CD1c-positive myeloid dendritic cell (primary cell): Measurements from ENCODE around the gene NEK1.
A peak's percentile ranks its signal among the peaks of the same experiment; 100 is the strongest.
"Not testable (repeated sequence)": the region's sequence is repeated elsewhere in the genome, so short reads cannot be mapped to it uniquely, and the experiment has no call there.

Source experiments
- DNase-seq: peaks from one replicate; pipeline ENCODE4 v3.0.0-alpha.2; 2016; ENCODE audit errors: extremely low spot score

NEK1 gene

GRCh38 chr4:169601016-169601771, 11.2 kb downstream of the NEK1 start:
- DNase-seq: no peak

DNA sequence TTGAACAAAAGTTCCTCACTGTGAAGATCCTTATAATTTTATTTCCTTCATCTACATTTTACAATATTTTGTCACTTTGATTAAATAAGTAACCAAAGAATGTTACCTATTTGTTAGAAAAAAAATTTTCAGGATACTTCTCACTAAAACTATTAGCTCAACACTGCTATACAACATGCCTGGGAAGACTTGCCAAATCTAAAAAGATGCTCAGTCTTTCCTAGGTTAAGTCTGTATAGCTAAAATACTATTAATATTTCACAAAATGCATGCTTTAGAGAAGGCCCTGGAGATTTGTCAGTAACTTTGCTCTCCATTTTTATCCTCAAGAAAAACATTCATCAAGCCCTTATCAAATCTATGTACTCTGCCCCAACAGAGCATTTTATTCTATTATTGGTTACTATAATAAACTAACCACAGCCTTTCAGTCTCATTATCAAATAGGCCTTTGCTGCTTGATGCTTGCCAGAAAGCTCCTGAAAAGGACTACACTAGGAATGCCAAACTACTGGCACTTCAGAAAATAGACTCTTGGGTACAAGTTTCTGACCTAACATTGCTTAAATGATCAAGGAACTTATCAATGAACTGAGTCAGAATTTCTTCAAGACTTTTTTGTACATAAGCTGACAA, 17.7 kb downstream of the NEK1 start:
- no peak for DNase-seq

GRCh38 chr4:169593050-169593560, 19.3 kb downstream of the NEK1 start:
- no peak for DNase-seq

- no peak for DNase-seq
Observed at GRCh38 chr4:169583563-169583962, 28.8 kb downstream of the NEK1 start.

DNA sequence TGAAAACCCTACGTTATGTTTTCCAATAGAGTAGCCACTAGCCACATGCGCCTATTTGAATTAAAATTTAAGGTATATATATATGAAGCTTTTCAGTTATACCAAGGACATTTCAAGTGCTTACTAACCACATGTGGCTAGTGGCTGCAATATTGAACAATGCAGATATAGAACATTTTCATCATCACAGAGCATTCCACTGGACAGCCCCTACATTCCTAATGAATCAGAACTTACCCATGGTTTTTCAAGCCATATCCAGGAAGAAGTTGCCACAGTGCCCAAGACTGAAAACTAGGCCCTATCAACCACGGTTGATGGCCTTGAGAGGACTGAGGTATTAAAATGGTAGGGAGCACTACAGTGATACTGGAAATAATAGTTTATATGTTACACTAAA, 29.7 kb downstream of the NEK1 start:
- DNase-seq: no peak

DNA sequence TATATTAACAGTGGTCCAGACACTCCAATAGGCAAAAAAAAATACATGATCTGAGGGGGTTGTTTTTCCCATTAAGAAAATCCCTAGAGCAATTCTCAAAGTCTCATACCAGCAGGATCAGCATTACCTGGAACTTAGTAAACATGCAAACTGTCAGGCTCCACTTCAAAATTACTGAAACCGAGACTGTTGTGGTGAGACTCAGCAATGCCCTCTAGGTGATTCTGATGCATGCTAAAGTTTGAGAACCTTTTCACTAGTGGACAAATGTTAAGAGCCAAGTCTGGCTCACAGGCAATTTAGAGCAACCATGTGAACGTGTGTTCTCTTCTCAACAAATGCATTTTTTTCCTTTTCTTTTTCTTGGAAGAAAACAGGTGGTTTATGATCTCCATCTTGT, 30.2 kb downstream of the NEK1 start:
- DNase-seq: no peak

GRCh38 chr4:169573889-169574288, 38.5 kb downstream of the NEK1 start:
- DNase-seq: no peak

DNA sequence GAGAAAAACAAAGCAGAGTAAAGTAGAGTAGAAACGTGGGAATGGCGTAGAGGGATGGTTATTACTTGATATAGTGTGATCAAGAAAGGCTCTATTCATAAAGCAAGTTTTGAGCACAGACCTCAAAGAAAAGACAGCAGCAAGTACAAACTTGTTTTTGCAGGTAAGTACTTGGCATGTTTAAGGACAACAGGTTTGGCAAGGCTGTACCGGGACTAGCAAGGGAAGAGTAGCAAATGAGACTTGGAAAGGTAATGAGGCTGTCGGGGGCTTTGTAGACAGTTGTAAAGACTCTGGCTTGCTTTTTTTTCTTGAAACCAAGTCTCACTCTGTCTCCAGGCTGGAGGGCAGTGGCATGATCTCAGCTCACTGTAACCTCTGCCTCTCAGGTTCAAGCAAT, 40.9 kb downstream of the NEK1 start:
- no peak for DNase-seq

DNA sequence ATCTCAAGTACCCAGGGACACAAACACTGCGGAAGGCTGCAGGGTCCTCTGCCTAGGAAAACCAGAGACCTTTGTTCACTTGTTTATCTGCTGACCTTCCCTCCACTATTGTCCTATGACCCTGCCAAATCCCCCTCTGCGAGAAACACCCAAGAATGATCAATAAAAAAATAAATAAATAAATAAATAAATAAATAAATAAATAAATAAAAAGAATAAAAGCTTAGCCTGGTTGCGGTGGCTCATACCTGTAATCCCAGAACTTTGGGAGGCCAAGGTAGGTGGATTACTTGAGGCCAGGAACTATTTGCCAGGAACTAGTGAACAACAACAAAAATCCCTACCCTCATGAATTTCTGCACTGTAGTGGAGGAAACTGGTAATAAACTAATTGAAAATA, 41.4 kb downstream of the NEK1 start:
- not testable (repeated sequence) for DNase-seq

GRCh38 chr4:169570266-169570665, 42.1 kb downstream of the NEK1 start:
- not testable (repeated sequence) for DNase-seq

DNA sequence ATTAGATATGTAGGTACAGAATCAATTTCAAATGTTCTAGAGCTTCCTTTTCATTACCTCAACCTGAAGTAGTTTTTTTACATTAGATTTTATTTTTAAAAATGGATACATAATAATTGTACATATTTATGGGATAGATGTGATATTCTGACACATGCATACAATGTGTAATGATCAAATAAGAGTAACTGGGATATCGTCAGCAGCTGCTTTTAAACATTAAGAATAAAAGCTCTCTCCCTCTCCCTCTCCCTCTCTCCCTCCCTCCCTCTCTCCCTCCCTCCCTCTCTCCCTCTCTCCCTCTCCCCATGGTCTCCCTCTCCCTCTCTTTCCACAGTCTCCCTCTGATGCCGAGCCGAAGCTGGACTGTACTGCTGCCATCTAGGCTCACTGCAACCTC, 43.2 kb downstream of the NEK1 start:
- DNase-seq: not testable (repeated sequence)

DNA sequence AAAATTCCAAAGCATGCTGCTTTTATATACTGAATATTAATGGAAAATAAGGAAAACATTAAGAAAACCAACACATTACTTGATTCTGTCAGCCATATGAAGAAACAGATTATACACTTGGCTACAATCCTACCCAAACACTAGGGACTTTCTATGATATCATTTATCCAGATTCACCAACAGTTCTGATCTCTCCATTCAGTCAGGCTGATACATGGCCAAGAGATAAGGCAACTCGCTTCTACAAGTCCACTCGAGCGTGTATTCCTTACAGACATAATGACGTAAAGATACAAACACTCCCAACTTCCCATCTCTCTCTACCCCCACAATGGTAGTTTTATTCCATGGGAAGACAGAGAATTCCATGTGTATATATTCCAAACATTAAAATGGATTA, 44.5 kb downstream of the NEK1 start:
- no peak for DNase-seq

- peak; percentile 38 for DNase-seq
Observed at GRCh38 chr4:169566021-169566818, 46.2 kb downstream of the NEK1 start.

DNA sequence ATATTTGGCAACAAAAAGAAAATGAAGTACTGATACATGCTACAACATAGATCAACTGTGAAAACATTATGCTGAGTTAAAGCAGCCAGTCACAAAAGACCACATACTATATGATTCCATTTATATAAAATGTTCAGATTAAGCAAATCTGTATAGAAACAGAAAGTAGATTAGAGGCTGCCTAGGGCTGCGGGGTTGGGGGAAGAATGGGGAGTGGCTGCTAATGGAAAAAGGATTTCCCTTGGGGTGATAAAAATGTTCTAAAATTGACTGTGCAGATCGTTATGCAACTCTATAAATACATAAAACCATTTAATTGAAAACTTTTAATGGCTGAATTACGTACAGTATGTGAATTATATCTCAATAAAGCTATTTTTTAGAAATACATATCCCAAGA, 46.8 kb downstream of the NEK1 start:
- no peak for DNase-seq

GRCh38 chr4:169557061-169557636, 55.2 kb downstream of the NEK1 start:
- DNase-seq: no peak

DNA sequence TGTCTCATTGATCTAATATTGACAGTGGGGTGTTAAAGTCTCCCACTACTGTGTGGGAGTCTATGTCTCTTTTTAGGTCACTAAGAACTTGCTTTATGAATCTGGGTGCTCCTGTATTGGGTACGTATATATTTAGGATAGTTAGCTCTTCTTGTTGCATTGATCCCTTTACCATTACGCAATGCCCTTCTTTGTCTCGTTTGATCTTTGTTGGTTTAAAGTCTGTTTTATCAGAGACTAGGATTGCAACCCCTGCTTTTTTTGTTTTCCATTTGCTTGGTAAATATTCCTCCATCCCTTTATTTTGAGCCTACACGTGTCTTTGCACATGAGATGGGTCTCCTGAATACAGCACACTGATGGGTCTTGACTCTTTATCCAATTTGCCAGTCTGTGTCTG, 65.8 kb downstream of the NEK1 start:
- DNase-seq: not testable (repeated sequence)

- no peak for DNase-seq
Observed at GRCh38 chr4:169540774-169541173, 71.6 kb downstream of the NEK1 start.

DNA sequence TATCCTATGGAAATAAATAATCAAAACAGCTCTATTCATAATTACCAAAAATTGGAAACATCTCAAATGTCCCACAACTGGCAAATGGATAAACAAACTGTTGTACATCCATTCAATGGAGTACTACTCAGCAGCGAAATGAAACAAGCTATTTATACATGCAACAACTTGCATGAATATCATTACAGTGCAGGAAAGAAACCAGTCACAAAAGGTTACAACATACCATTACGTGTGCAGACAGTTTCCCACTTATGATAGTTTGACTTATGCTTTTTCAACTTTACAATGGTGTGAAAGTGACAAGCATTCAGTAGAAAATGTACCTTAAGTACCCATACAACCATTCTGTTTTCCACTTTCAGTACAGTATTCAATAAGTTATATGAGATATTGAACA, 82.3 kb downstream of the NEK1 start:
- no peak for DNase-seq

DNA sequence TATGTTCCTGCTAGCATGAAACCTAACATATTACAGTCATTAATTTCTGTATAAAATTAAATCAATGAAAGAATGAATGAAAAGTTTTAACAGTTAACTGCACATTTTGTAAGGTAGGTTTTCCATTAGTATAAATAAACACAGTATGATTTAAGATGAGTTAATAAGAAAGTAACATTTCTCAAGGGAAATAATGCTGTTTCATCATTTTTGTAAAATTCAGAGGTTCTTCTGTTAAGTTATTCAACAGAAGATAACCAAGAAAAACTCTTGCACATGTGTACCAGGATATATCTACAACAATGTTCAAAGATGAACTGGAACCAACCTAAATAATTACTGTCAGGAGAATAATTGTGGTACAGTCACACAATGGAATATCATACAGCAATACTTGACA, 88.6 kb downstream of the NEK1 start:
- DNase-seq: no peak

GRCh38 chr4:169510617-169511016, 101.8 kb downstream of the NEK1 start:
- DNase-seq: no peak

GRCh38 chr4:169506903-169507302, 105.5 kb downstream of the NEK1 start:
- no peak for DNase-seq

DNA sequence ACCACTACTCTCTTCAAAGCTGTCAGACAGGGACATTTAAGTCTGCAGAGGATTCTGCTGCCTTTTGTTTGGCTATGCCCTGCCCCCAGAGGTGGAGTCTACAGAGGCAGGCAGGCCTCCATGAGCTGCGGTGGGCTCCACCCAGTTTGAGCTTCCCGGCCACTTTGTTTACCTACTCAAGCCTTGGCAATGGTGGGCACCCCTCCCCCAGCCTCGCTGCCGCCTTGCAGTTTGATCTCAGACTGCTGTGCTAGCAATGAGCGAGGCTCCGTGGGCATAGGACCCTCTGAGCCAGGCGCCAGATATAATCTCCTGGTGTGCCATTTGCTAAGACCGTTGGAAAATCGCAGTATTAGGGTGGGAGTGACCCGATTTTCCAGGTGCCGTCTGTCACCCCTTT, 112.5 kb downstream of the NEK1 start:
- not testable (repeated sequence) for DNase-seq
